ENCODE data around the gene ZFAND6. TPM values are rescaled to one million over a fixed set of nuclear protein-coding genes. Genes with fewer than 3 reads are reported as not detected.

Gene ZFAND6
- total RNA-seq, 1 donor from 2014 or later = 77.3 TPM

- H3K27me3 Mint-ChIP-seq (ENCODE audit: unreplicated experiment) = peaks cover 6% of the 10 kb centered on the region
- no peak overlapping the region for H3K4me3 Mint-ChIP-seq (ENCODE audit: unreplicated experiment)
- peaks cover 3% of the 10 kb centered on the region for H3K36me3 Mint-ChIP-seq (ENCODE audit: low read depth, unreplicated experiment)
- no peak for TF ChIP-seq CTCF (IDR thresholded peaks at IDR 0.05; ENCODE audit: unreplicated experiment)
- DNase-seq (ENCODE audit: low spot score) = no peak
- H3K9me3 Mint-ChIP-seq (ENCODE audit: unreplicated experiment) = no peaks in the 10 kb centered on the region
- H3K27ac Mint-ChIP-seq (ENCODE audit: unreplicated experiment) = no peak overlapping the region
- H3K4me1 Mint-ChIP-seq (ENCODE audit: unreplicated experiment) = no peaks in the 10 kb centered on the region
Measured at GRCh38 chr15:80179935-80180334, 120.5 kb downstream of the ZFAND6 start.

- Mint-ChIP-seq H3K4me3 (ENCODE audit: unreplicated experiment) (no peak overlapping the region), H3K36me3 (ENCODE audit: low read depth, unreplicated experiment) (peaks cover 3% of the 10 kb centered on the region), H3K27ac (ENCODE audit: unreplicated experiment) (no peak overlapping the region), H3K4me1 (ENCODE audit: unreplicated experiment) (no peaks in the 10 kb centered on the region), H3K27me3 (ENCODE audit: unreplicated experiment) (peaks cover 6% of the 10 kb centered on the region), H3K9me3 (ENCODE audit: unreplicated experiment) (no peaks in the 10 kb centered on the region)
- TF ChIP-seq CTCF (IDR thresholded peaks at IDR 0.05; ENCODE audit: unreplicated experiment) = no peak
- no peak for DNase-seq (ENCODE audit: low spot score)
Measured at GRCh38 chr15:80180468-80180867, 121.0 kb downstream of the ZFAND6 start.

GRCh38 chr15:80180986-80181385 is 121.5 kb downstream of the ZFAND6 start:
- peaks cover 3% of the 10 kb centered on the region for H3K36me3 Mint-ChIP-seq (ENCODE audit: low read depth, unreplicated experiment)
- no peak overlapping the region for H3K4me3 Mint-ChIP-seq (ENCODE audit: unreplicated experiment)
- H3K27me3 Mint-ChIP-seq (ENCODE audit: unreplicated experiment) = peaks cover 6% of the 10 kb centered on the region
- no peak overlapping the region for H3K27ac Mint-ChIP-seq (ENCODE audit: unreplicated experiment)
- no peaks in the 10 kb centered on the region for H3K9me3 Mint-ChIP-seq (ENCODE audit: unreplicated experiment)
- no peak for DNase-seq (ENCODE audit: low spot score)
- H3K4me1 Mint-ChIP-seq (ENCODE audit: unreplicated experiment) = no peaks in the 10 kb centered on the region
- no peak for TF ChIP-seq CTCF (IDR thresholded peaks at IDR 0.05; ENCODE audit: unreplicated experiment)

- no peaks in the 10 kb centered on the region for H3K4me1 Mint-ChIP-seq (ENCODE audit: unreplicated experiment)
- TF ChIP-seq CTCF (IDR thresholded peaks at IDR 0.05; ENCODE audit: unreplicated experiment) = no peak
- DNase-seq (ENCODE audit: low spot score) = no peak
- H3K27ac Mint-ChIP-seq (ENCODE audit: unreplicated experiment) = no peak overlapping the region
- H3K27me3 Mint-ChIP-seq (ENCODE audit: unreplicated experiment) = peaks cover under 1% of the 10 kb centered on the region
- H3K4me3 Mint-ChIP-seq (ENCODE audit: unreplicated experiment) = no peak overlapping the region
- no peaks in the 10 kb centered on the region for H3K9me3 Mint-ChIP-seq (ENCODE audit: unreplicated experiment)
- peaks cover 3% of the 10 kb centered on the region for H3K36me3 Mint-ChIP-seq (ENCODE audit: low read depth, unreplicated experiment)
Measured at GRCh38 chr15:80182611-80183261, 123.3 kb downstream of the ZFAND6 start.

GRCh38 chr15:80183306-80183705 is 123.8 kb downstream of the ZFAND6 start:
- Mint-ChIP-seq H3K27ac (ENCODE audit: unreplicated experiment) (no peak overlapping the region), H3K27me3 (ENCODE audit: unreplicated experiment) (no peaks in the 10 kb centered on the region), H3K4me1 (ENCODE audit: unreplicated experiment) (no peaks in the 10 kb centered on the region), H3K4me3 (ENCODE audit: unreplicated experiment) (no peak overlapping the region), H3K36me3 (ENCODE audit: low read depth, unreplicated experiment) (peaks cover 3% of the 10 kb centered on the region), H3K9me3 (ENCODE audit: unreplicated experiment) (no peaks in the 10 kb centered on the region)
- no peak for DNase-seq (ENCODE audit: low spot score)
- no peak for TF ChIP-seq CTCF (IDR thresholded peaks at IDR 0.05; ENCODE audit: unreplicated experiment)
